C4-2B (cell line): Measurements from ENCODE around the gene SCP2D1.

Experiments used
- CTCF ChIP-seq: fragments of 450-650 bp; conservative IDR thresholded peaks from 2 replicates; pipeline ENCODE4 v1.5.1; 2017; ENCODE audit warnings: mild to moderate bottlenecking
- ZFX ChIP-seq: fragments of 450-650 bp; IDR thresholded peaks from 2 replicates; pipeline ENCODE4 v1.6.1; 2017

- TF ChIP-seq CTCF (no peak), ZFX (no peak)
Measured at GRCh38 chr20:18858816-18859215, 45.2 kb downstream of the SCP2D1 start.
